ENCODE measurements around the gene M6PR. TPM values are rescaled to one million over a fixed set of nuclear protein-coding genes. Genes with fewer than 3 reads are reported as not detected.

The M6PR gene
- total and polyA plus RNA-seq, 5 donors from 2014 or later: 132 to 272 (median 255) TPM

DNA sequence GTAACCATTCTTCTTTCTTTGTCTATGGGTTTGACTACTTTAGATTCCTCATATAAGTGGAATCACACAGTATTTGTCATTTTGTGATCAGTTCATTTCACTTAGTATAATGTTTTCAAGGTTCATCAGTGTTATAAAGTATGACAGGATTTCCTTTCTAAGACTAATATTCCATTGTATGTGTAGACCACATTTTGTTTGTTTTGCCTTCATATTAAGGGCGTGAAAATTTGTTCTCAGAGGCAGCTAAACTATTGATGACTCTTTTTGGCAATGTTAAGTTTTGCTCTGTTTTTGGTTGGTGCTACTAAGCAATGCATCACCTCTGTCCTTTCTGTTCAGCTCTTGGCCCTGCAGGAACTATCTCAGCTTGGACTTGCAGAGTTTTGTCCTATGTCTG lies 38.2 kb upstream of the M6PR start:
- Mint-ChIP-seq H3K4me1 (peaks cover 11 to 51% (median 30%) of the 10 kb centered on the region in 4 donors), H3K9me3 (peaks cover 0 to 1% (median 0%) of the 10 kb centered on the region in 7 donors), H3K27ac (peak overlapping the region in 2 of 3 donors; percentile 15 to 97), H3K4me3 (peak overlapping the region; percentile 1 to 8 (median 8)), H3K36me3 (no peaks in the 10 kb centered on the region), H3K27me3 (no peaks in the 10 kb centered on the region)
- Histone ChIP-seq H3K27ac (ENCODE audit: insufficient read depth, low read length, poor library complexity, severe bottlenecking) (peak overlapping the region; percentile 25), H3K36me3 (ENCODE audit: control insufficient read depth, insufficient read depth, low read length) (no peaks in the 10 kb centered on the region), H3K9me3 (ENCODE audit: control insufficient read depth in 2 of 2, low read length in 2 of 2) (no peaks in the 10 kb centered on the region), H3K4me3 (ENCODE audit: low read depth, low read length) (peak overlapping the region; percentile 5), H3K27me3 (ENCODE audit: control insufficient read depth, insufficient read depth, low read length) (no peaks in the 10 kb centered on the region), H3K4me1 (ENCODE audit: control insufficient read depth, insufficient read depth, low read length, poor library complexity, severe bottlenecking) (peaks cover 20% of the 10 kb centered on the region)
- DNase-seq: no peak
- ATAC-seq (ENCODE audit: low read depth in 2 of 2): no peak

DNA sequence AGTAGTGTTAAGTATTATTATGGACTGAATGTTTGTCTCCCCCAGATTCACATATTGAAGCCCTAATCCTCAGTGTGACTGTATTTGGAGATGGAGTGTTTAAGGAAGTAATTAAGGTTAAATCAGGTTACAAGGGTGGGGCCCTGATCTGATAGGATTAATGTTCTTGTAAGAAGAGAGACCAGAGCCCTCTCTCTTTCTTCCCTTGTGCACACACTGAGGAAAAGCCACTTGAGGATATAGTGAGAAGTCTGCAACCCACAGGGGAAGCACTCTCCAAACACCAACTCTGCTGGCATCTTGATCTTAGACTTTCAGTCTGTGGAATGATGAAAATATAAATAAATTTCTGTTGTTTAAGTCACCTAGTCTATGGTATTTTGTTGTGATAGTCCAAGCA lies 37.7 kb upstream of the M6PR start:
- H3K27me3 Mint-ChIP-seq: no peaks in the 10 kb centered on the region
- no peaks in the 10 kb centered on the region for H3K36me3 Mint-ChIP-seq
- H3K9me3 ChIP-seq (ENCODE audit: control insufficient read depth in 2 of 2, low read length in 2 of 2): no peaks in the 10 kb centered on the region
- no peak overlapping the region for H3K27ac ChIP-seq (ENCODE audit: insufficient read depth, low read length, poor library complexity, severe bottlenecking)
- peaks cover 11 to 49% (median 29%) of the 10 kb centered on the region in 4 donors for H3K4me1 Mint-ChIP-seq
- H3K9me3 Mint-ChIP-seq: peaks cover 0 to 1% (median 0%) of the 10 kb centered on the region in 7 donors
- no peaks in the 10 kb centered on the region for H3K36me3 ChIP-seq (ENCODE audit: control insufficient read depth, insufficient read depth, low read length)
- DNase-seq (no peak), ATAC-seq (ENCODE audit: low read depth in 2 of 2) (no peak)
- H3K4me3 ChIP-seq (ENCODE audit: low read depth, low read length): no peak overlapping the region
- peak overlapping the region in 1 of 3 donors; percentile 15 for H3K27ac Mint-ChIP-seq
- H3K4me3 Mint-ChIP-seq: peak overlapping the region in 2 of 4 donors; percentile 7 to 8
- H3K27me3 ChIP-seq (ENCODE audit: control insufficient read depth, insufficient read depth, low read length): no peaks in the 10 kb centered on the region
- H3K4me1 ChIP-seq (ENCODE audit: control insufficient read depth, insufficient read depth, low read length, poor library complexity, severe bottlenecking): peaks cover 20% of the 10 kb centered on the region

- H3K27ac ChIP-seq (ENCODE audit: insufficient read depth, low read length, poor library complexity, severe bottlenecking): no peak overlapping the region
Observed at GRCh38 chr12:8985213-8985754, 35.8 kb upstream of the M6PR start.

DNA sequence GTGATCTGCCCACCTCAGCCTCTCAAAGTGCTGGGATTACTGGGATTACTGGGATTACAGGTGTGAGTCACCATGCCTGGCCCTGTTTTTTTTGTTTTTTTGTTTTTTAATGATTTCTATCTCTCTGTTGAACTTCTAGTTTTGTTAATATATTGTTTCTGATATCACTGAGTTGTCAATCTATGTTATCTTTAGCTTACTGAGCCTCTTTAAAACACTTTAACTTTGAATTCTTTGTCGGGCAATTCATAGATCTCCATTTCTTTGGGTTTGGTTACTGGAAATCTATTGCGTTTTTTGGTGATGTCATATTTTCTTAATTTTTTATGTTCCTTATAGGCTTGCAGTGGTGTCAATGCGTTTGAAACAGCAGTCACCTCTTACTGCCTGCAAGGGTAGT lies 30.7 kb upstream of the M6PR start:
- Histone ChIP-seq H3K9me3 (ENCODE audit: control insufficient read depth in 2 of 2, low read length in 2 of 2) (peaks cover 7 to 15% of the 10 kb centered on the region in 2 experiments), H3K36me3 (ENCODE audit: control insufficient read depth, insufficient read depth, low read length) (no peaks in the 10 kb centered on the region), H3K27ac (ENCODE audit: insufficient read depth, low read length, poor library complexity, severe bottlenecking) (no peak overlapping the region), H3K27me3 (ENCODE audit: control insufficient read depth, insufficient read depth, low read length) (no peaks in the 10 kb centered on the region), H3K4me1 (ENCODE audit: control insufficient read depth, insufficient read depth, low read length, poor library complexity, severe bottlenecking) (no peaks in the 10 kb centered on the region), H3K4me3 (ENCODE audit: low read depth, low read length) (no peak overlapping the region)
- Mint-ChIP-seq H3K36me3 (peaks cover 20% of the 10 kb centered on the region), H3K9me3 (peaks cover 0 to 26% (median 6%) of the 10 kb centered on the region in 7 donors), H3K4me1 (peaks cover 4 to 12% (median 9%) of the 10 kb centered on the region in 4 donors), H3K27me3 (peaks cover 9% of the 10 kb centered on the region), H3K27ac (peak overlapping the region in 2 of 3 donors; percentile 5 to 25), H3K4me3 (no peak overlapping the region)
- DNase-seq (no peak), ATAC-seq (ENCODE audit: low read depth in 2 of 2) (no peak)

More at GRCh38 chr12:8985213-8985754, 35.8 kb upstream of the M6PR start:
- H3K27me3 ChIP-seq (ENCODE audit: control insufficient read depth, insufficient read depth, low read length): no peaks in the 10 kb centered on the region
- Mint-ChIP-seq H3K4me1 (peaks cover 11 to 40% (median 28%) of the 10 kb centered on the region in 4 donors), H3K27ac (no peak overlapping the region), H3K36me3 (peaks cover 4% of the 10 kb centered on the region), H3K27me3 (no peaks in the 10 kb centered on the region), H3K4me3 (no peak overlapping the region), H3K9me3 (peaks cover 0 to 6% (median 0%) of the 10 kb centered on the region in 7 donors)
- peaks cover 0 to 3% of the 10 kb centered on the region in 2 experiments for H3K9me3 ChIP-seq (ENCODE audit: control insufficient read depth in 2 of 2, low read length in 2 of 2)
- H3K4me3 ChIP-seq (ENCODE audit: low read depth, low read length): no peak overlapping the region
- ATAC-seq (ENCODE audit: low read depth in 2 of 2) (no peak), DNase-seq (no peak)
- H3K36me3 ChIP-seq (ENCODE audit: control insufficient read depth, insufficient read depth, low read length): no peaks in the 10 kb centered on the region
- peaks cover 20% of the 10 kb centered on the region for H3K4me1 ChIP-seq (ENCODE audit: control insufficient read depth, insufficient read depth, low read length, poor library complexity, severe bottlenecking)

DNA sequence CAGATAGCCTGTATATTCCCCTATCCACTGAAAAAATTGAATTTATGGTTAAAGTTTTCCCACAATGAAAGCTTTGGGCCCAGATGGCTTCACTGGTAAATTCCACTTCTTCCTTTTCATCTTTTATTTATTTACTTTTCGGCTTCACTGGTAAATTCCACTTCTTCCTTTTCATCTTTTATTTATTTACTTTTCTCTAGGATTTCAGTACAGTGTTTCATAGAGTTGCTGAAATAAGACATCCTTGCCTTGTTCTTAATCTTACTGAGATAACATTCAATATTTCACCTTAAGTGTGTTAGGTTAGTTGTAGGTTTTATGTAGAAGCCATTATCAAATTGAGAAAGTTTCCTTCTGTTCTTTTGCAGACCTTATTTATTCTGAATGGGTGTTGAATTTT lies 21.0 kb upstream of the M6PR start:
- ATAC-seq (ENCODE audit: low read depth in 2 of 2) (no peak), DNase-seq (no peak)
- H3K4me3 ChIP-seq (ENCODE audit: low read depth, low read length): no peak overlapping the region
- Mint-ChIP-seq H3K4me3 (no peak overlapping the region), H3K4me1 (peaks cover 5 to 14% (median 7%) of the 10 kb centered on the region in 4 donors), H3K36me3 (peaks cover 12% of the 10 kb centered on the region), H3K27ac (no peak overlapping the region), H3K27me3 (peaks cover 2% of the 10 kb centered on the region), H3K9me3 (peaks cover 2 to 24% (median 10%) of the 10 kb centered on the region in 7 donors)
- no peak overlapping the region for H3K27ac ChIP-seq (ENCODE audit: insufficient read depth, low read length, poor library complexity, severe bottlenecking)
- peaks cover 20 to 22% of the 10 kb centered on the region in 2 experiments for H3K9me3 ChIP-seq (ENCODE audit: control insufficient read depth in 2 of 2, low read length in 2 of 2)
- H3K36me3 ChIP-seq (ENCODE audit: control insufficient read depth, insufficient read depth, low read length): no peaks in the 10 kb centered on the region
- H3K27me3 ChIP-seq (ENCODE audit: control insufficient read depth, insufficient read depth, low read length): no peaks in the 10 kb centered on the region
- no peaks in the 10 kb centered on the region for H3K4me1 ChIP-seq (ENCODE audit: control insufficient read depth, insufficient read depth, low read length, poor library complexity, severe bottlenecking)

GRCh38 chr12:8969861-8970411 lies 20.5 kb upstream of the M6PR start:
- no peak overlapping the region for H3K4me3 Mint-ChIP-seq
- Histone ChIP-seq H3K36me3 (ENCODE audit: control insufficient read depth, insufficient read depth, low read length) (no peaks in the 10 kb centered on the region), H3K9me3 (ENCODE audit: control insufficient read depth in 2 of 2, low read length in 2 of 2) (peaks cover 20 to 22% of the 10 kb centered on the region in 2 experiments), H3K27me3 (ENCODE audit: control insufficient read depth, insufficient read depth, low read length) (no peaks in the 10 kb centered on the region), H3K4me1 (ENCODE audit: control insufficient read depth, insufficient read depth, low read length, poor library complexity, severe bottlenecking) (no peaks in the 10 kb centered on the region), H3K27ac (ENCODE audit: insufficient read depth, low read length, poor library complexity, severe bottlenecking) (no peak overlapping the region), H3K4me3 (ENCODE audit: low read depth, low read length) (no peak overlapping the region)
- H3K4me1 Mint-ChIP-seq: peaks cover 5 to 13% (median 6%) of the 10 kb centered on the region in 4 donors
- DNase-seq (no peak), ATAC-seq (ENCODE audit: low read depth in 2 of 2) (no peak)
- H3K36me3 Mint-ChIP-seq: peaks cover 10% of the 10 kb centered on the region
- peak overlapping the region in 2 of 3 donors; percentile 29 to 60 for H3K27ac Mint-ChIP-seq
- peaks cover 2 to 24% (median 12%) of the 10 kb centered on the region in 7 donors for H3K9me3 Mint-ChIP-seq
- no peaks in the 10 kb centered on the region for H3K27me3 Mint-ChIP-seq

- no peak for DNase-seq
- H3K9me3 Mint-ChIP-seq: peaks cover 3 to 24% (median 15%) of the 10 kb centered on the region in 7 donors
Observed at GRCh38 chr12:8968761-8969160, 19.3 kb upstream of the M6PR start.

More at GRCh38 chr12:8968761-8969160, 19.3 kb upstream of the M6PR start:
- peaks cover 0 to 16% (median 9%) of the 10 kb centered on the region in 4 donors for H3K4me1 Mint-ChIP-seq
- no peaks in the 10 kb centered on the region for H3K36me3 ChIP-seq (ENCODE audit: control insufficient read depth, insufficient read depth, low read length)
- no peaks in the 10 kb centered on the region for H3K27me3 Mint-ChIP-seq
- no peak overlapping the region for H3K27ac ChIP-seq (ENCODE audit: insufficient read depth, low read length, poor library complexity, severe bottlenecking)
- H3K4me3 Mint-ChIP-seq: no peak overlapping the region
- H3K27me3 ChIP-seq (ENCODE audit: control insufficient read depth, insufficient read depth, low read length): no peaks in the 10 kb centered on the region
- ATAC-seq (ENCODE audit: low read depth in 2 of 2): no peak
- peaks cover 11% of the 10 kb centered on the region for H3K36me3 Mint-ChIP-seq
- H3K27ac Mint-ChIP-seq: no peak overlapping the region
- H3K9me3 ChIP-seq (ENCODE audit: control insufficient read depth in 2 of 2, low read length in 2 of 2): peaks cover 20 to 22% of the 10 kb centered on the region in 2 experiments
- H3K4me3 ChIP-seq (ENCODE audit: low read depth, low read length): no peak overlapping the region
- H3K4me1 ChIP-seq (ENCODE audit: control insufficient read depth, insufficient read depth, low read length, poor library complexity, severe bottlenecking): no peaks in the 10 kb centered on the region
